NT2/D1 (cell line): Measurements from ENCODE around the gene HOXD8.

Source experiments
- DNase-seq: peaks from one replicate; pipeline ENCODE4 v3.0.0-alpha.2; 2011; ENCODE audit warnings: low read depth, low spot score
- H3K27me3 ChIP-seq: 2 replicates; pipeline ENCODE4 v1.6.0; 2011; ENCODE audit warnings: mild to moderate bottlenecking; ENCODE audit not compliant: insufficient read length, insufficient read depth
- H3K36me3 ChIP-seq: 2 replicates; pipeline ENCODE4 v1.6.1; 2011; ENCODE audit warnings: mild to moderate bottlenecking, low read length, mixed read lengths; ENCODE audit not compliant: insufficient read depth, insufficient read length
- H3K4me1 ChIP-seq: 2 replicates; pipeline ENCODE4 v1.5.1; 2011; ENCODE audit not compliant: insufficient read depth, insufficient read length
- H3K4me3 ChIP-seq: 2 replicates; pipeline ENCODE4 v1.5.1; 2011; ENCODE audit warnings: low read depth; ENCODE audit not compliant: insufficient read length
- H3K9ac ChIP-seq: 2 replicates; pipeline ENCODE4 v1.6.0; 2011; ENCODE audit warnings: low read depth; ENCODE audit not compliant: insufficient read length
- H3K9me3 ChIP-seq: 2 replicates; pipeline ENCODE4 v1.5.1; 2011; ENCODE audit warnings: mild to moderate bottlenecking, low read length; ENCODE audit not compliant: insufficient read depth
- SUZ12 ChIP-seq: IDR thresholded peaks from 2 replicates; pipeline ENCODE4 v1.6.1; 2011; ENCODE audit not compliant: insufficient read length, insufficient read depth; ENCODE audit errors: extremely low read depth
- YY1 ChIP-seq: IDR thresholded peaks from 2 replicates; pipeline ENCODE4 v1.6.1; 2011; ENCODE audit not compliant: insufficient read length, insufficient read depth
- ZNF274 ChIP-seq: IDR thresholded peaks from 2 replicates; pipeline ENCODE4 v1.6.1; 2011; ENCODE audit warnings: mild to moderate bottlenecking, low read depth, low read length

Gene HOXD8

GRCh38 chr2:176146645-176147044, 17.1 kb downstream of the HOXD8 start:
- no peaks in the 10 kb centered on the region for H3K4me1 ChIP-seq
- TF ChIP-seq ZNF274 (no peak), YY1 (no peak), SUZ12 (no peak)
- no peak for DNase-seq
- no peaks in the 10 kb centered on the region for H3K9me3 ChIP-seq
- H3K9ac ChIP-seq: no peak overlapping the region
- peaks cover 99% of the 10 kb centered on the region for H3K27me3 ChIP-seq
- H3K36me3 ChIP-seq: no peaks in the 10 kb centered on the region
- H3K4me3 ChIP-seq: no peak overlapping the region

- Histone ChIP-seq H3K4me3 (no peak overlapping the region), H3K9ac (no peak overlapping the region), H3K27me3 (peaks cover 99% of the 10 kb centered on the region), H3K36me3 (no peaks in the 10 kb centered on the region), H3K9me3 (no peaks in the 10 kb centered on the region), H3K4me1 (no peaks in the 10 kb centered on the region)
- TF ChIP-seq SUZ12 (no peak), ZNF274 (no peak), YY1 (no peak)
- no peak for DNase-seq
Measured at GRCh38 chr2:176147210-176147799, 17.8 kb downstream of the HOXD8 start.

GRCh38 chr2:176147800-176148496, 18.4 kb downstream of the HOXD8 start:
- DNase-seq: no peak
- Histone ChIP-seq H3K27me3 (peaks cover 99% of the 10 kb centered on the region), H3K36me3 (no peaks in the 10 kb centered on the region), H3K4me3 (no peak overlapping the region), H3K4me1 (no peaks in the 10 kb centered on the region), H3K9ac (no peak overlapping the region), H3K9me3 (no peaks in the 10 kb centered on the region)
- TF ChIP-seq SUZ12 (no peak), YY1 (no peak), ZNF274 (no peak)

- Histone ChIP-seq H3K9ac (no peak overlapping the region), H3K4me1 (no peaks in the 10 kb centered on the region), H3K27me3 (peaks cover 99% of the 10 kb centered on the region), H3K36me3 (no peaks in the 10 kb centered on the region), H3K9me3 (no peaks in the 10 kb centered on the region), H3K4me3 (no peak overlapping the region)
- DNase-seq: no peak
- TF ChIP-seq SUZ12 (peak; percentile 63), YY1 (no peak), ZNF274 (no peak)
Measured at GRCh38 chr2:176148751-176149421, 19.4 kb downstream of the HOXD8 start.

GRCh38 chr2:176149481-176149938, 20.0 kb downstream of the HOXD8 start:
- H3K27me3 ChIP-seq: peaks cover 99% of the 10 kb centered on the region
- no peaks in the 10 kb centered on the region for H3K9me3 ChIP-seq
- no peak overlapping the region for H3K9ac ChIP-seq
- no peaks in the 10 kb centered on the region for H3K4me1 ChIP-seq
- H3K4me3 ChIP-seq: no peak overlapping the region
- H3K36me3 ChIP-seq: no peaks in the 10 kb centered on the region
- no peak for DNase-seq
- TF ChIP-seq YY1 (no peak), ZNF274 (no peak), SUZ12 (no peak)

GRCh38 chr2:176149939-176150583, 20.6 kb downstream of the HOXD8 start:
- H3K27me3 ChIP-seq: peaks cover 99% of the 10 kb centered on the region
- no peaks in the 10 kb centered on the region for H3K36me3 ChIP-seq

More at GRCh38 chr2:176149939-176150583, 20.6 kb downstream of the HOXD8 start:
- H3K4me1 ChIP-seq: no peaks in the 10 kb centered on the region
- DNase-seq: no peak
- no peak overlapping the region for H3K4me3 ChIP-seq
- no peak overlapping the region for H3K9ac ChIP-seq
- TF ChIP-seq ZNF274: no peak
- no peak for TF ChIP-seq YY1
- TF ChIP-seq SUZ12: no peak
- H3K9me3 ChIP-seq: no peaks in the 10 kb centered on the region
